ENCODE data around the gene GNAT3. TPM values are rescaled to one million over a fixed set of nuclear protein-coding genes. Genes with fewer than 3 reads are reported as not detected.
A peak's percentile ranks its signal among the peaks of the same experiment; 100 is the strongest.

The GNAT3 gene
- total RNA-seq, 1 experiment from 2014 or later: not detected

- DNase-seq (ENCODE audit: low spot score): no peak
- in situ Hi-C loops (cut with HindIII; ENCODE audit: low sequenced_read_pairs): no loop called here
Observed at GRCh38 chr7:80439894-80440821, 71.7 kb downstream of the GNAT3 start.

- DNase-seq (ENCODE audit: low spot score): no peak
- in situ Hi-C loops (cut with HindIII; ENCODE audit: low sequenced_read_pairs): no loop called here
Observed at GRCh38 chr7:80435521-80435920, 76.3 kb downstream of the GNAT3 start.

- in situ Hi-C loops (cut with HindIII; ENCODE audit: low sequenced_read_pairs): no loop called here
- DNase-seq (ENCODE audit: low spot score): no peak
Observed at GRCh38 chr7:80434047-80434446, 77.8 kb downstream of the GNAT3 start.

GRCh38 chr7:80432166-80432565, 79.7 kb downstream of the GNAT3 start:
- in situ Hi-C loops (cut with HindIII; ENCODE audit: low sequenced_read_pairs): no loop called here
- no peak for DNase-seq (ENCODE audit: low spot score)

DNA sequence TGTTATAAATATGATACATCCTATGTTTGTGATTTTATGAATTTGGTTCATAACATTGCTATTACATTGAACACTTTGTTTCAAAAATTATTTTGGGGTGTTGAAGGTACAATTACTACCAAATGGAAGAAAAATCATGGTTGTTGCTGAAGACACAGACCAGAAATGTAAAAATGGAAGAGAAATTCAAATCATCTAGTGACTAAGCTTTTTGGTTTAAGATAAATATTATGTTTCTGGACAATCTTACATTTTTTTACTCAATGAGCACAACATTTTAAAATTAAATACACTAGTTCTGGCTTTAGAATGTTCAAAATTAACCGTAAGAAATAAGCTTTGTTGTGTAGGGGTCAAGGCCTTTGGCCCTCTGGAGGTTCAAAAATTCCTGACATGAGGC, 82.7 kb downstream of the GNAT3 start:
- in situ Hi-C loops (cut with HindIII; ENCODE audit: low sequenced_read_pairs): no loop called here
- no peak for DNase-seq (ENCODE audit: low spot score)

- in situ Hi-C loops (cut with HindIII; ENCODE audit: low sequenced_read_pairs): no loop called here
- DNase-seq (ENCODE audit: low spot score): peak; percentile 33
Observed at GRCh38 chr7:80428161-80429054, 83.5 kb downstream of the GNAT3 start.

DNA sequence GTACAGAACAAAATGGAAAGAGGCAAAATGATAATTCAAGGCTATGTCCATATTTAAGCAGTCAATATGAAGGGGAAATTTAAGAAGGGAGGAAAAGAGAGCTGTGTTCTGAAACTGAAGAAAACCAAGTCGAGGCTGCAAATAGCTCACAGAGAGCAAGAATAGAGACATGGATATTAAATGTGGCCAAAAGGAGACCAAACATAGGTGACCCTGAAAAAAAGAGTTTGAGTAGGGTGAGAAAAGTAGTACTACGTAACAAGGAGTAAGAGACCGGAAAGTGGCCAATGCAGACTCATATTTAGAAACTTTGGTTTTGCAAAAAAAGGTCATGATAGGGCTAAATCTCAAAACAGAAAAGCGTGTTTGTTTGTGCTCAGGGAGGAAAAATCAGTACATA, 84.6 kb downstream of the GNAT3 start:
- in situ Hi-C loops (cut with HindIII; ENCODE audit: low sequenced_read_pairs): no loop called here
- DNase-seq (ENCODE audit: low spot score): no peak

DNA sequence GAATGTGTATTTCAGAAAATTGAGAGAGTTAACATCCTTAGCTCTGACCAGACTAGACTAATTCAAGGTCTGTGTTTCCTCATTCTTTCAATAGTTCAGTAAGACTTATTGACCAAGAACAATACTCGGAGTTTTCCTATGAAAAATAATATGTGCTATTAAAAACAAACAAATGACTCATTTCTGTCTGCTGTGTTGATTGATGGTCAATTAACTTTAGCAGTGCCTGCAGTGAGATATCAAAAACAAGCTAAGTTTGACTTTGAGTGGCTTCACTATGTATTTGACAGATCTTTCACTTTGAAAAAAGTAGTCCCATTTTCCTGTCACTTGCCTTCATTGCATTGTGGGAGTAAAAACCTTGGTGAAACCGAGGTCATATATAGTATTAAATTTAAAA, 91.0 kb downstream of the GNAT3 start:
- DNase-seq (ENCODE audit: low spot score): no peak
- in situ Hi-C loops (cut with HindIII; ENCODE audit: low sequenced_read_pairs): no loop called here

DNA sequence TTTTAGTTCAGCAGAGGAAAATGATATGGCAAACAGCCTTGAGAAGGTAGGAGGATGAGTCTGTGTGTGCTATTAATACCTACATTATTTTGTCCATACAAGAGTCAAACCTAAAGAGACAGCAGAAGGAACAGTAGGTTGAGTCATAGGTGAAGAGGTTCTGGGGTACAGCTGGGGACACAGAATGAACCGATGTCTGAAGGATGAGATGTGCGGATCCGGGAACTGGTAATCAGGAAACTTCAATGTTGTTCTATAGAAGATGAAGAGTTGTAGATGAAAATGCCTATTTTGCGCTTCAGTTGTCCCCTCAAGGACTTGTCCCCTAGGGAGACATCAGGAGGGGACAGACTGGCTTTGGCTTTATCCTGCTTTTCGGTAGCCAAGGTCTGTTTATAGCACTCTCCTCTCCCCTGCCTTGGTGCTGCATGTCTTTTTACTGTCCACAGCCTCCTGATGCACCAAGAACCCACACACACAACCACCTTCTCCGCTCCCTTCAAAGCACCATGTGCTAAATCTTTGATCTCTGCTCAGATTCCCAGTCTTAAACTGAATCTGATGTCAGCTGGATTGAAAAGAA, 94.6 kb downstream of the GNAT3 start:
- in situ Hi-C loops (cut with HindIII; ENCODE audit: low sequenced_read_pairs): no loop called here
- peak; percentile 77 for DNase-seq (ENCODE audit: low spot score)

- no peak for DNase-seq (ENCODE audit: low spot score)
- in situ Hi-C loops (cut with HindIII; ENCODE audit: low sequenced_read_pairs): no loop called here
Observed at GRCh38 chr7:80415522-80415921, 96.3 kb downstream of the GNAT3 start.

DNA sequence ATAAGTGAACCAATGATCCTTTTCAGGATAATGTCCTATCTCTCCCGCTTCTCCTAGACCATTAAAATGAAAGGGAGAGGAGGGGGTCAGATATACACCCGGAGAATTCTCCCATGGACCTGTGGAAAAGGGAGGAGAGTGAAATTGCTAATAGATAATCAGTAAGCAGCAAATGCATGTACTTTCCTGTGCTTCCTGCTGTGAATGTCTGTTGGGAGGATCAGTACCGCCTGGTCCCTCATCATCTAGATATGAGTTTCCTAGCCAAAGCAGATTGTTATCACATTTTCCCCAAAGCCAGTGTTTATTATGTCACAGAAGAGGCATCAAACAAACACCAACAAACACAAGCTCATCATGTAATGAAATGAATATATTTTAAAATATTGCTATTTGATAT, 96.8 kb downstream of the GNAT3 start:
- in situ Hi-C loops (cut with HindIII; ENCODE audit: low sequenced_read_pairs): no loop called here
- no peak for DNase-seq (ENCODE audit: low spot score)

- no peak for DNase-seq (ENCODE audit: low spot score)
- in situ Hi-C loops (cut with HindIII; ENCODE audit: low sequenced_read_pairs): no loop called here
Observed at GRCh38 chr7:80414331-80414730, 97.5 kb downstream of the GNAT3 start.

DNA sequence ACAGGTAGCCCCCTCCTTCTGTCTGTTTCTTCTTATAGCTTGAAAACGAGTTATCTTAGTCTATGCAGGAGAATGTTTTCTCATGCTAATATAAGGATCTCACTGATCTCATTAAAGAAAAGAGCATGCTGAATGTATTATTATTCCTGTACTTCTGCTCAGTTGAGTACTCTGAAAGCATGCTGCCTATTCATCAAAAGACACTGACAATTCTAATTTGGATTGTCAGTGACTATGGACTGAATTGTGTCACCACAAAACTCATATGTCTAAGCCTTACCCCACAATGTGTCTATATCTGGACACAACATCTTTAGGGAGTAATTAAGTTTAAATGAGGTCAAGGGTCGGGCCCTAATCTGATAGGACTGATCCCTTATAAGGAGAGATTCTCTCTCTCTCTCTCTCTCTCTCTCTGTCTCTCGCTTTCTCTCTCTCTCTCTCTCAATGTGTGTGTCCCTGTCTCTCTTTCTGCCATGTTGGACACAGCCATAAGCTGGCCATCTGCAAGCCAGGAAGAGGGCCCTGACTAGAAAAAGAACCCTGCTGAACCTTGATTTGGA, 98.4 kb downstream of the GNAT3 start:
- in situ Hi-C loops (cut with HindIII; ENCODE audit: low sequenced_read_pairs): no loop called here
- no peak for DNase-seq (ENCODE audit: low spot score)

GRCh38 chr7:80412842-80413241, 99.0 kb downstream of the GNAT3 start:
- in situ Hi-C loops (cut with HindIII; ENCODE audit: low sequenced_read_pairs): no loop called here
- no peak for DNase-seq (ENCODE audit: low spot score)

DNA sequence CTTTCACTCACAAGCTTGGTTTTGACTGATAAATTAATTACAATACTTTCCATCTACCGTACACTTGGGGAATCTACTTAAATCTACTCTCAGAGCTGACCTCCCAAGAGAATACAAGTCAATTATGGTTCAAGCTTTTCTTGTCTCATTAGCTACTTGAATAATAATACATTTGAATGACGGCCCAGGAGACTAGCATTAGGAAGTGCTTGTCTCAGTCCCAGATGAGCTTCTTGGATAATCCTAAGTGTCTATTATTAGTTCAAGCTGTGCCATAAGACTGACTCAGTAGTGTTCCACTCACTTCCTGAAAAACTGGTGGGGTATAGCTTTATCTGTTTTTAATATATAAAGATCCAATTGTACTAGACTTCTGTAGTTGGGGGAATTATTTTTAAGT, 100.2 kb downstream of the GNAT3 start:
- no peak for DNase-seq (ENCODE audit: low spot score)
- in situ Hi-C loops (cut with HindIII; ENCODE audit: low sequenced_read_pairs): no loop called here

- in situ Hi-C loops (cut with HindIII; ENCODE audit: low sequenced_read_pairs): no loop called here
- DNase-seq (ENCODE audit: low spot score): no peak
Observed at GRCh38 chr7:80410081-80410480, 101.8 kb downstream of the GNAT3 start.
